Activated CD8-positive, alpha-beta memory T cell treated with anti-CD3 and anti-CD28 coated beads, Interleukin-2, amount 50 U/mL, for 24 hours (primary cell): ENCODE measurements around the gene HNRNPC.
"Not testable (repeated sequence)": the region's sequence is repeated elsewhere in the genome, so short reads cannot be mapped to it uniquely, and the experiment has no call there.

Experiments used
- DNase-seq: peaks from one replicate; pipeline ENCODE4 v3.0.0-alpha.2; 2020; ENCODE audit errors: extremely low read depth

HNRNPC gene

DNA sequence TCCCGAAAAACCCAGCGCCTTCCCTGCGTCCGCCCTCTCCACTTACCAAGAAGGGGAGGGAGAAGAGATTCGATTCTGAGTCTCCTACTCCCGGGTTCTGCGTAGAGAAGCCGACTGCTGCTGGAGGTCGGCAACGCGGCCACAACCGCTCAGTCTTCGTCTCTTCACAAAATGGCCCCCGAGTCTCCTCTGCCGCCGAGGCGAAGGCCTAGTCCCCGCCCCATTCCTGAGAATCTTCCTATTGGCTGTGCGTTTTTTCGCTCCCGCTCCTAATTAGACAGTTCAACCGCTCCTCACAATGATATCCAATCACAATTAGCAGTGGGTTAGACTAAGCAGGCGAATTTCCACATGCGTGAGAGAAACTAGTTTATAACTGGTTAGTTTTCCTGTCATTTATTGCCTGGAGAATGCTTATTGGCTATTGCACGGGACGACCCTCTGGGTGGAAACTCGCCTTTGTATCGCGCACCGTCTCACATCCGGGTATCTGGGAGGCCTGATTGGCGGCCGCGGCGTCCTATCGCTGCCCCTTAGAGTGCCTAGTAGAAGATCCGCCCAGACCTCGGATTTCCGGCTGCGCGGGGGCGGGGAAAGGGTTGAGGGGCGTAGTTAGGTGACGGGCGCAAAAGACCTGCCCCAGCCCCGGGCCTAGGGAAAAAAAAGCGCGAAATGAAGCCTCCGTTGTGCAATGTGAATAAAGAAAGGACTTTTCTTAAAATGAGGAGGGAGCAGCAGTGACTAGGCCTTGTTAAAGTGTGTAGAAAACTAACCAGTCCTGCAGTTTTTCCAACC, at the start of gene HNRNPC:
TSS of gene HNRNPC (minus strand) at position 191 of the 795 bp plus-strand sequence. CDS start 35,249 bp downstream, outside the sequence.
- peak; percentile 100 for DNase-seq

DNA sequence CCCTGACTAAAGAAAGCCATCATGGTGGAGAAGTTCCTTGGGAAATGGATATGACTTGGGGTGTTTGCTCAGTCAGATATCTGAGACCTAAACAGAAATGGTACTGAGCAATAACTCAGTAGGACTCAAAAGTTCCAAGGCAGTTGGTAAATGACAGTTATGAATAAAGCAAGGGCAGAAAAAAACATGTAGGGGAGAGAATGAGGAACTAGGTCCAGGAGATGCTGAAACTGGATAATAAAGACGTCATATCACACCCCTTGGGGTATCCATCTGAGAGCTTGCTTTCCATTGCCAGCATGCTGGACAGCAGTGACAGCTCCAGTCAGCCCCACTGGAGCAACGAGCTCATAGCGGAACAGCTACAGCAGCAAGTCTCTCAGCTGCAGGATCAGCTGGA, 48.2 kb upstream of the HNRNPC start:
- DNase-seq, result no peak

DNA sequence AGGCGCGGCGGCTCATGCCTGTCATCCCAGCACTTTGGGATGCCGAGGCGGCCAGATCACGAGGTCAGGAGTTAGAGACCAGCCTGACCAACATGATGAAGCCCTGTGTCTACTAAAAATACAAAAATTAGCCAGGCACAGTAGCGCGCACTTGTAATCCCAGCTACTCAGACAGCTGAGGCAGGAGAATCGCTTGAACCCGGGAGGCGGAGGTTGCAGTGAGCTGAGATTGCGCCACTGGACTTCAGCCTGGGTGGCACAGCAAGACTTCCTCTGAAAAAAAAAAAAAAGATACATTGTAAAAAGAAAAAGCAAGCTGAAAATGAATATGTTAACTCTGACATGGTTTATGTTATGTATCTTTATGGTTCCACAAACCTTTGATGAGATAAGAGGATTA, 44.3 kb upstream of the HNRNPC start:
- no peak for DNase-seq

GRCh38 chr14:21311614-21312013, 42.4 kb upstream of the HNRNPC start:
- DNase-seq, result no peak

- no peak for DNase-seq
Measured at GRCh38 chr14:21309956-21310355, 40.7 kb upstream of the HNRNPC start.

DNA sequence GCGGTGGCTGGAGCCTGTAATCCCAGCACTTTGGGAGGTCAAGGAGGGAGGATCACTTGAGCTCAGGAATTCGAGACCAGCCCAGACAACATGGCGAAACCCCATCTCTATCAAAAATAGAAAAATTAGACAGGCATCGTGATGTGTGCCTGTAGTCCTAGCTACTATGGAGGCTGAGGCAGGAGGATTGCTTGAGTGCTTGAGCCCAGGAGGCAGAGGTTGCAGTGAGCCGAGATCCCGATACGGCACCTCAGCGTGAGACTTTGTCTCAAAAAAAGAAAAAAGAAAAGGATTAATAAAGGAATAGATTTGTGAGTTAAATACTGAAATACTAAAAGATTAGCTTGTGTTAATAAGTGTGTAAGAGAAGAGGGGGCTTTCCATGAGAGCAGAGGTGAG, 40.0 kb upstream of the HNRNPC start:
- no peak for DNase-seq

- DNase-seq, result peak; percentile 59
Measured at GRCh38 chr14:21308479-21309237, 39.4 kb upstream of the HNRNPC start.

GRCh38 chr14:21308132-21308478, 38.9 kb upstream of the HNRNPC start:
- no peak for DNase-seq

- DNase-seq, result no peak
Measured at GRCh38 chr14:21307637-21308036, 38.4 kb upstream of the HNRNPC start.

DNA sequence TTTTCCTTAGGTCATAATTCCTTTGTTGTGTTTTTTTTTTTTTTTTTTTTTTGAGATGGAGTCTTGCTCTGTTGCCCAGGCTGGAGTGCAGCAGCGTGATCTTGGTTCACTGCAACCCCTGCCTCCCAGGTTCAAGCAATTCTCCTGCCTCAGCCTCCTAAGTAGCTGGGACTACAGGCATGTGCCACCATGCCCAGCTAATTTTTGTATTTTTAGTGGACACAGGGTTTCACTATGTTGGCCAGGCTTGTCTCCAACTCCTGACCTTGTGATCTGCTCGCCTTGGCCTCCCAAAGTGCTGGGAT, 33.5 kb upstream of the HNRNPC start:
- not testable (repeated sequence) for DNase-seq

GRCh38 chr14:21302013-21302835, 33.0 kb upstream of the HNRNPC start:
- no peak for DNase-seq

GRCh38 chr14:21300892-21301291, 31.6 kb upstream of the HNRNPC start:
- DNase-seq, result no peak

GRCh38 chr14:21299562-21300130, 30.4 kb upstream of the HNRNPC start:
- no peak for DNase-seq

DNA sequence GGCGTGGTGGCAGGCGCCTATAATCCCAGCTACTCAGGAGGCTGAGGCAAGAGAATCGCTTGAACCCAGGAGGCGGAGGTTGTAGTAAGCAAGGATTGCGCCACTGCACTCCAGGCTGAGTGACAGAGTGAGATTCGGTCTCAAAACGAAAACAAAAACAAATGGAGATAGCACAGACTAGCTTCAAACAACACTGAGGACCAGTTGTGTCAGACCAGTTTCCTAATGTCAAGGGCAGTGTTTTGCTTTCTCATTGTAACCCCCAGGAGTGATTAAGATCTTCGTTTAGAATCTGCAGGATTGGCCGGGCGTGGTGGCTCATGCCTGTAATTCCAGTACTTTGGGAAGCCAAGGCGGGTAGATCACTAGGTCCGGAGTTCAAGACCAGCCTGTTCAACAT, 29.1 kb upstream of the HNRNPC start:
- DNase-seq, result no peak

- DNase-seq, result not testable (repeated sequence)
Measured at GRCh38 chr14:21294026-21294425, 24.8 kb upstream of the HNRNPC start.

GRCh38 chr14:21287168-21287567, 17.9 kb upstream of the HNRNPC start:
- DNase-seq, result no peak

DNA sequence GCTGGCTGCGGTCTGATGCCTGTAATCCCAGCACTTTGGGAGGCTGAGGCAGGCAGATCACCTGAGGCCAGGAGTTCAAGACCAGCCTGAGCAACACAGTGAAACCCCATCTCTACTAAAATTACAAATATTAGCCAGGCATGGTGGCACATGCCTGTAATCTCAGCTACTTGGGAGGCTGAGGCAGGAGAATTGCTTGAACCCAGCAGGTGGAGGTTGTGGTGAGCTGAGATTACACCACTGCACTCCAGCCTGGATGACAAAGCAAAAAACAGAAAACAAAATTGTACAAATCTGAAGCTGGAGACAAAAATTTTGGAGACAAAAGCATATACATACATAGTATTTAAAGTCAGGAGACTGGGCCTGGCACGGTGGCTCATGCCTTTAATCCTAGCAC, 17.3 kb upstream of the HNRNPC start:
- DNase-seq, result not testable (repeated sequence)

DNA sequence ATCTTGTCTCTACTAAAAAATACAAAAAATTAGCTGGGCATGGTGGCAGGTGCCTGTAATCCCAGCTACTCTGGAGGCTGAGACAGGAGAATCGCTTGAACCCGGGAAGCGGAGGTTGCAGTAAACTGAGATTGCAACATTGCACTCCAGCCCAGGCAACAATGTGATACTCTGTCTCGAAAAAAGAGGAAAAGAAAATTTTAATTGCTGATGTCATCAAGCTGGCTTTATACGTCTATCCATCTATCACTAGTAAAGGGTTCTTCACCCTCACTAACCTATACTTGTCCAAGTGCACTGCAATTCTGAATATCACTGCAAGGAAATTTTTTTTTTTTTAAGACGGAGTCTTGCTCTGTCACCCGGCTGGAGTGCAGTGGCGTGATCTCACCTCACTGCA, 12.7 kb upstream of the HNRNPC start:
- DNase-seq, result not testable (repeated sequence)

DNA sequence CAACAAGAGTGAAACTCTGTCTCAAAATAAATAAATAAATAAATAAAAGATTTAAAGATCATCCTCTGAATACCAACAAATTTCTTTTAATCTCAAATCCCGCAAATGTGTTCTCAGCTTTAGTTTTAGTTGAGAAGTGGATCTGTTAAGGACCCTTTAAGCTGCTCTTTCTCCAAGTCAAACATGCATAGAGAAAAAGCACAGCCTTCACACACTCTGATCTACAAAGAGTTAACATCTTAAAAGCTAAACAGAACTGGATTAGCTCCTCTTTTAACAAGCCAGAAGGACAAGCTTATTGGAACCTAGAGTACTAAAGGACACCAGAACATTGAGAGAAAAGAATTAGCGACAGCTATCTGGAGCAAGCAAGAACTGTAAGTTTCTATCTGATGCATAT, 10.5 kb upstream of the HNRNPC start, which contains the start of gene RPGRIP1:
TSS of gene RPGRIP1 (plus strand) at position 301 of the 400 bp plus-strand sequence. CDS start 7,894 bp downstream, outside the sequence.
- DNase-seq, result no peak

GRCh38 chr14:21278632-21279031, 9.4 kb upstream of the HNRNPC start:
- no peak for DNase-seq

DNA sequence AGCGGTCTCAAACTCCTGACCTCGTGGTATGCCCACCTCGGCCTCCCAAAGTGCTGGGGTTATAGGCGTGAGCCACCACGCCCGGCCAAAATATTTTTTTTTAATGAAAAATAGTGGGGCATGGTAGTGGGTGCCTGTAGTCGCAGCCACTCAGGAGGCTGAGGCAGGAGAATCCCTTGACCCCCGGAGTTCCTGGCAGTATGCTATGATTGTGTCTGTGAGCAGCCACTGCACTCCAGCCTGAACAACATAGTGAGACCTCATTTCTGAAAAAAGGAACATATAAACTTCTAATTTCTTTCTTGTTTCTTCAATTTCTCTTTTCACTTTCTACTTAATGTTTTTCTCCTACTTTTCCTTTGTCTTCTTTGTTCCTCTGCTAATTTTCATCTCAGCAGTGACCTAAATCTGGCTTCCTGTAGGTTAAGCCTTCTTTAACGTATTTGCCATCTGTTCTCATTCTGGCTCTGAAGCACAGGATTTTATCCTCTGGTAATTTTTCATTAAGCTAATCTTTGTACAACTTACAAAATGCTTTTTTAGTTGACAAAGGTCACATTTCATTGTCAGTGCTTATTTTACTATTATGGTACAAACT, 6.1 kb upstream of the HNRNPC start:
- DNase-seq, result no peak

DNA sequence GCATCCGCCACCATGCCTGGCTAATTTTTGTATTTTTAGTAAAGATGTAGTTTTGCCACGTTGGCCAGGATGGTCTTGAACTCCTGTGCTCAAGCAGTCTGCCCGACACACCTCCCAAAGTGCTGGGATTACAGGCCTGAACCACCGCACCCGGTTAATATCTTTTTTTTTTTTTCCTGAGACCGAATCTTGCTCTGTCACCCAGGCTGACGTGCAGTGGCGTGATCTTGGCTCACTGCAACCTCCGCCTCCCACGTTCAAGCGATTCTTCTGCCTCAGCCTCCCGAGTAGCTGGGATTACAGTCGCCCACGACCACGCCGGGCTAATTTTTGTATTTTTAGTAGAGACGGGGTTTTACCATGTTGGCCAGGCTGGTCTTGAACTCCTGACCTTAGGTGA, 3.4 kb upstream of the HNRNPC start:
- not testable (repeated sequence) for DNase-seq
